GM12878 (cell line): Measurements from ENCODE around the gene DDX42.

ENCODE experiments used
- CBX5 ChIP-seq: sonication (generic); IDR thresholded peaks from 2 replicates; pipeline ENCODE4 v1.6.1; 2016; ENCODE audit warnings: low read depth, moderate library complexity, mild to moderate bottlenecking, inconsistent platforms
- DPF2 ChIP-seq: fragments of 450-650 bp; IDR thresholded peaks from 2 replicates; pipeline ENCODE4 v1.6.1; 2017; ENCODE audit warnings: mild to moderate bottlenecking
- FOXK2 ChIP-seq: fragments of 450-650 bp; IDR thresholded peaks from 2 replicates; pipeline ENCODE4 v1.6.1; 2017; ENCODE audit warnings: mild to moderate bottlenecking, moderate library complexity
- MTA2 ChIP-seq: fragments of 450-650 bp; IDR thresholded peaks from 2 replicates; pipeline ENCODE4 v1.6.1; 2016; ENCODE audit warnings: low read depth, mild to moderate bottlenecking, moderate library complexity
- POLR2A ChIP-seq: IDR thresholded peaks from 2 replicates; pipeline ENCODE4 v1.6.1; 2011; ENCODE audit warnings: low read depth, mild to moderate bottlenecking, low read length
- SMAD1 ChIP-seq: fragments of 450-650 bp; IDR thresholded peaks from 2 replicates; pipeline ENCODE4 v1.6.1; 2018; ENCODE audit warnings: mild to moderate bottlenecking, low read depth; ENCODE audit not compliant: partially characterized antibody
- YY1 ChIP-seq: IDR thresholded peaks from 2 replicates; pipeline ENCODE4 v1.6.1; 2011; ENCODE audit warnings: low read depth, mild to moderate bottlenecking, low read length
- TF ChIP-seq, protein P1 (sequence below), 3 experiments: IDR thresholded peaks in 2 of 3; conservative IDR thresholded peaks in 1 of 3; 2 replicates each; pipeline ENCODE4 v1.5.1; 2011; ENCODE audit warnings: low read depth in 3 of 3, low read length in 3 of 3, mild to moderate bottlenecking in 3 of 3, control low read depth in 2 of 3, moderate library complexity in 2 of 3, inconsistent platforms in 1 of 3, mixed read lengths in 1 of 3; ENCODE audit not compliant: control insufficient read depth in 2 of 3, insufficient read depth in 1 of 3; ENCODE audit errors: extremely low read depth in 1 of 3

DNA sequence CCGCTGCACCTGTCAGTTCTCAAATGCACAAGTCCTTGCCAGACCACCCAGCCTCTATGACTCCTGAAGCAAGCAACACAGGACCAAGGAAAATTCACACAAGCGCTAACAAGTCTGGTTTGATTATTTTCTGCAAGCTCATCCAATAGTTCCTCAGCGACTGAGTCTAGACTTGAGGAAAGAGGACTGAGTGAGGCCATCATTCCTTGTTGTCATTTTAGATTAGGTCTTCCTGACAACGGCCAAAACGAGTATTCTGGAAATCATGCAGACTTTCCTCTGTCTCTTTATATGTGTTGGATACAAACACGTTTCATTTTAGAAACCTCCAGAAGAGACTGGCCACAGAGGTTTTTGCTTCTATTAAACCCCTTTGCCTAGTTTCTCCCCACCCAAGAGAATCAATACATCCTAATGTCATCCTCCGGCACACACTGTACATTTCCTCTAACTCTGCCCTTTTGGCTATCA lies 1.1 kb upstream of the DDX42 start:
- TF ChIP-seq DPF2 (no peak), POLR2A (no peak), MTA2 (no peak), FOXK2 (no peak), SMAD1 (no peak), CBX5 (no peak), YY1 (no peak)
- TF ChIP-seq, protein P1, sequence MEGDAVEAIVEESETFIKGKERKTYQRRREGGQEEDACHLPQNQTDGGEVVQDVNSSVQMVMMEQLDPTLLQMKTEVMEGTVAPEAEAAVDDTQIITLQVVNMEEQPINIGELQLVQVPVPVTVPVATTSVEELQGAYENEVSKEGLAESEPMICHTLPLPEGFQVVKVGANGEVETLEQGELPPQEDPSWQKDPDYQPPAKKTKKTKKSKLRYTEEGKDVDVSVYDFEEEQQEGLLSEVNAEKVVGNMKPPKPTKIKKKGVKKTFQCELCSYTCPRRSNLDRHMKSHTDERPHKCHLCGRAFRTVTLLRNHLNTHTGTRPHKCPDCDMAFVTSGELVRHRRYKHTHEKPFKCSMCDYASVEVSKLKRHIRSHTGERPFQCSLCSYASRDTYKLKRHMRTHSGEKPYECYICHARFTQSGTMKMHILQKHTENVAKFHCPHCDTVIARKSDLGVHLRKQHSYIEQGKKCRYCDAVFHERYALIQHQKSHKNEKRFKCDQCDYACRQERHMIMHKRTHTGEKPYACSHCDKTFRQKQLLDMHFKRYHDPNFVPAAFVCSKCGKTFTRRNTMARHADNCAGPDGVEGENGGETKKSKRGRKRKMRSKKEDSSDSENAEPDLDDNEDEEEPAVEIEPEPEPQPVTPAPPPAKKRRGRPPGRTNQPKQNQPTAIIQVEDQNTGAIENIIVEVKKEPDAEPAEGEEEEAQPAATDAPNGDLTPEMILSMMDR (IDR thresholded peaks at IDR 0.05 in 2 of 3, conservative IDR thresholded peaks at IDR 0.05 in 1 of 3; ENCODE audit: control insufficient read depth in 2 of 3, extremely low read depth in 1 of 3, insufficient read depth in 1 of 3, low read depth in 3 of 3, low read length in 3 of 3): no peak
